Activated CD8-positive, alpha-beta memory T cell treated with anti-CD3 and anti-CD28 coated beads, Interleukin-2, amount 50 U/mL, for 1 hour (primary cell): ENCODE results near the gene IMPG1.
"Not testable (repeated sequence)": the region's sequence is repeated elsewhere in the genome, so short reads cannot be mapped to it uniquely, and the experiment has no call there.

Experiments
- DNase-seq: peaks from one replicate; pipeline ENCODE4 v3.0.0-alpha.2; 2020; ENCODE audit errors: extremely low read depth

Gene IMPG1

DNA sequence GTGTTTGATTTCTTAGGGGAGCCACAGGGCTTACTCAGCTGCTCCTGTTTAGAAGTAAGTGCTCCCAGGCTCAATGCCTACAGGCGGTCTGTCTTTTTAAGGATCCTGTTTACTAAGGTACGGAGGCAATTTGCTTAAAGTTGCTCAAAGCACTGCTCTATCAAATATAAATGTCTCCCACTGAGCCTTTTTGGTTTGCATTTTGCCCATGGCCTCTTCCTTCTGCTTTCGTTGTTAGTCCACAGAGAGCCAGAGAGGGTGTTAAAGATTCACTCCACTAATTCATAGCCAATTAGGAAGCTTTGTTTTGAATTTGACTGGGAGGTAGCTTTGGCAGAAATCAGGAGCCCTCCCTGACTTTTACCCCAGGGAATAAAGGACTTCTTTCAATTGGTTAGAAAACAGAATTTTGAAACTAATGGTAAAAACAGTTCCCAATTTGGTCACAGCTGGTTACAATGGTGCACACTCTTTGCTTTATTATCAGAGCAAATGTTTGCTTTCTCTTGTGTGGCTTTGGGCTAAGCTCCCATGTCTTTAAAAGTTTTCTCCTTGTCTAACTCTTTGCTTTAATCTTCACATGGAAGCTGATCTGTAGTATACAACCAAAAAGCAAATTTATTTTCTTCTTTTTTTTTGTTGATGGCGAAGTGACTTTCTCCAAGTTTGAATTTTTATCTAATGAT is 126.2 kb downstream of the IMPG1 start:
- DNase-seq = no peak

DNA sequence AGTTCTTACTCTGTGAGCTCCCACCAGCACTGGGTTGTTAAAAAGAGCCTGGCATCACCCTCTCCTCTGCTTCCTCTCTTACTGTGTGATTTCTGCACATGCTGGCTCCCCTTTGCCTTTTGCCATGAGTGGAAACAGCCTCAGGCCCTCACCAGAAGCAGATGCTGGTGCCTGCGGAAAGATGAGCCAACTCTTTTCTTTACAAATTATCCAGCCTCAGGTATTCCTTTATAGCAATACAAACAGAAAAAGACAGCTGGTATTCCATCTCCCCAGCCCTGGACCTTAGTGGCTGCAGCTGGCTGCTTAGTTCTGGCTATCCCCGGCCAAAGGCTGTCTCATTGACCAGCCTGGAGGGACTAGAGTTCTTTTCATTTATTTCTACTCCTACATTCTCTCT is 129.1 kb downstream of the IMPG1 start:
- no peak for DNase-seq

DNA sequence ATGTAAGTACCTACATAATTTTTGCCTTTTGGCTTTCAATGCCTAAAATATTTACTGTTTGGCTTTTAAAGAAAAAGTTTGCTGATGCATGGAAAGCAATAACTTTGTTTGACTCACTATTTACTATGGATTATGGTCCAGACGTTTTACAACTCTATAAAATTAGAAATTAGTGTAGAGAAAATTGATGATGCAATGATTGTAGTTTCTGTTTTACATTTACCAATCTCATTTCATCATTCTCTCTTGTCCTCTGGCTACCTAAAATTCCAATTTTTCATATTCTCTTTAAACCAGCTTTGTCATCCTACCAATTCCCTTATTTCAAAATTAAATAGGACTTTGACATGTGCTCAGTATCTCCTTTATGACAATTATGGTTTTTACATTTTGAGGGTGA is 131.0 kb downstream of the IMPG1 start:
- no peak for DNase-seq

DNA sequence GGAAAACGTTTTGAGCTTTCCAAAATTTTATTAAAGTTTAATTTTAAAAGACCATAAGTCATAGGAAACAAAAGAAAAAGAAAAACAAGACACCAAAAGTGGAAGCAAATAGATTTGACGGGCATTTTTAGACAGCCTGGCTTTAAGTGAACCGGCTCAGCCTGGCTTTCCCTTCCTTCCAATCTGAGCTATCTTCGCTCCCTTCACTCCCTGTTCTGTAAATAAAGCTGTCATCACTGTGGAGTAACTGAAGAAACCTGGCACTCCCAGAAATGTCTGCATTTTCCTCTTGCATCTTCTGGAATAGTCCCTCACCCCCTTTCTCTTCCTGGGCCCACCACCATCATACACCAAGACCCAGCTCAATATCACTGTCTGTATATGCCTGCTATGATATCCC is 131.9 kb downstream of the IMPG1 start:
- no peak for DNase-seq

DNA sequence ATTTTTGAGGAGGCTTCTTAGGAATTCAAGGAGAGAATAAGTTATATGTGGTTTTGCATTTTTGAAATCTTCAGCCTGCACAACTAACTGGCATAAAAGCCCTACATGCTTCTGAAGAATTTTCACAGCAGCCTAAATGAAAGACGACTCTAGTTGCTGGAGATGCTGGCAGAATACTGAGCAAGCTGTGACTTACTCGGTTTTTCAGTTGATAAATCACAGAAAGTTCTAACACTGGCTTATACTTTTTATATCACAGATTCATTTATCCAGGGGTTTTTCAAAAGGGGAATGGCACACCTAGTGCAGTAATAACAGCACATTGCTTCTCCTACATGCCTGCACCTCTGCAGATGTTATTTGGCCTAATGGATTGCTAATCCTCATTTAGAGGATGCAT is 134.6 kb downstream of the IMPG1 start:
- DNase-seq = no peak

DNA sequence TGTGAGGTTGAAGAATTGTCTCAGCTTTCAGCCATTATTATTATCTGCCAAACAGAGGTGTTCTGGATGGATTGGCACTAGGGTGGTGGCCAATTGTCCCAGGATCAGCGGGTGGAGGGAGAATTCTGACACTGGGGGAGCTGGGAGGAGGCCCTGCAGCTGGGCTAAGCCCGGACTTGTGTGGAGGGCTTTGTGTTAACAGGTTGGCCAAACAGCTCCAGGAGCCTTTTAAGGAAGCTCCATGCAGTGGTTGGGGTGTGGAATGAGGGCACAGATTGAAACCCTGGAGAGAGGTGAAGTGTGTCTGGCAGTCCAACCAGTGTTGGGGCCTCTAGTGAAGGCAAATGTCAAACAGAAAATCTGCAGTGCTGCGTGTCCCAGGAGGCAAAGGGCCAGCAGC is 135.8 kb downstream of the IMPG1 start:
- DNase-seq = no peak

DNA sequence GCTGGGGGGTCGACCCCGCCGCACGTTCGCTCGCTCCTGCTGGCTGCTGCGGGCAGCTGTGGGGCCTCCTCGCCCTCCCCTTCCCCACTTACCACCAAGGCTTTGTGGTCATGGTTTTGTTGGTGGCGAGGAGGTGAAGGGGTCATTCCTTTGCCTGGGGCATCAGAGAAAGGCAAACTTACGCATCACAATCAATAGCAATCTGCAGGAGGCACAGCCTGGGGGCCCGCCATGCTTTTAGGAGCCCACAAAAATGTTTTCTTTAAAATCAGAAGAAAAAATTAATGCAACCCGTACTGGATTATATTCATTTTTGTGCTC is 137.0 kb downstream of the IMPG1 start:
- DNase-seq = no peak

DNA sequence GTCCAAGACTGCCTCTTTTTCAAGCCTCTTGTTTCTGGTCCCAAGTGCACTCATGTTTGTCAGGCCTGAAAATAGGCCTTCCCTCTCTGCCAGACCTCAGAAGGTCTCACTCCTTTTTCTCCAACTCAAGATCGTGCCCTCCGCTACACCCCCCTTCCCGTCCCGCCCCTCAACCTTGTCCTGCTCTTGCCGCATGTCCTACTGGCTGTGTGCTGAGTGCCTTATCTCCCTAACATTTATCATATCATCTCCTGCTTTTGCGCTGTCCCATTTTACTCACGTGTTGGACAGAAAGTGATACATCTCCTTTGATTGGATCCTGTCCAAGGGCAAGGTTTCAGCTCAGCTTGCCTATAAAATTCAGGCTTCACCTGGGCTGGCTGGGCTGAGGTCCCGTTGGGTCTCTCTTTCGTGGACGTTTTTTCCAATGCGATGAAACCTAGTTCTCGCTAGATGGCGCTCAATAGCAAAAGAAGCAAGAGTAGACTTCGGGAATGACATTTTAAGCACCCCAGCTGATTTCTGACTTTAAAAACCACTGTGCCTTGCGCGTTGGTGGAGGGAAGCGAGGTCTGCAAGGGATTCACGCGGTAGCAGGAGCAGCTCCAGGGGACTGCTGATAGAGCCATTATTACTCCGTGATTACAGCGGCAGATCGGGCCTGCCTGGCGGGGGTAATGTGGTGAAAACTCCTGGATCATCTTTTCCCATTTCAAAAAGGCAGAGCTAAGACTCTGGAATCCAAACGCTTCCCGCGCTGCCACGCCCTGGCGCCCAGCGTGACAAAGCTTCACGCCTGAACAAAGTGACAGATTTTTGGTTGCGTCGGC is 137.6 kb downstream of the IMPG1 start:
- no peak for DNase-seq

DNA sequence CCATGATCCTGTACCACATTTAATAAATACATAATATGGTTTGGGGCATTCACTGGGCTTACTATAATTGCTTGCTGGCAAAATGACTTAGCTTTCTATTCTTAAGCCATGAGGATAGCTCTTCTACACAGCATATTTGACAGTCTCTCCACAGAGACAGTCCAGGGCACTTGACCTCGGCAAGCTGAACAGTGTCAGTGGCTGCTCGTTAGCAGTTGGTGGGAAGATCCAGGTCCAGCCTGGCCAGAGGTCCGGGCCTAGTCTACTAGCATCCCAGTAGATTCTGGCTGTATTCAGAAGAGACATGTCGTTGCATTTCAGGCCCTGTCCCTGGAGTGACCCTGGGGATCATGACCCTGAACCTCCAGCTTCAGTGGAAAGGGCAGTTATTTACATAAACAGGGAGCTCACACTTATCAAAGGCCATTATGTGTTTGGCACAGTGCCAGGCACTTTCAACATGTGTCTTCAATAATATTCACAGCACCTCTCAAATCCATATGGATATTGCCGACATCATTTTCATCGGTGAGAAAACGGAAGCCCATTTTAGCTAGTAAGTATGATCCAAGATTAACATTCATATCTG is 139.0 kb downstream of the IMPG1 start:
- DNase-seq = no peak

DNA sequence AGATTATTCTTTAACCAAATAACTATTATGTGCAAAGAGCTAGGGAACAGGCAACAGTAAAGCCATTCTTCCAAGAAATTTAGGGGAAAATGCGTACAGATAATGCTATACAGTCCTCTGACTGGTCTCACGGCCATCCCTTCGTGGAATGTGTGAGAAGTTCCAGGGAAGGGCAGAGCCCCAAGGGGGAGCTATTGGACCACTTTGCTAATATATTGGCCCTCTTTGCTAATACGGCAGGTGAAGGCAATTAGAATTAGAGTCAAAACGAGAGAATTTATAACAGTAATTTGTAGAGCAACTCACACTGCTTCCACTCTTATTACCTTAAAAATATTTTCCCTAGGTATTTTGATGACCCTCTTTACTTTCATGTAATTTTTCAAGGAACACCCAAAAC is 140.4 kb downstream of the IMPG1 start:
- DNase-seq = no peak

DNA sequence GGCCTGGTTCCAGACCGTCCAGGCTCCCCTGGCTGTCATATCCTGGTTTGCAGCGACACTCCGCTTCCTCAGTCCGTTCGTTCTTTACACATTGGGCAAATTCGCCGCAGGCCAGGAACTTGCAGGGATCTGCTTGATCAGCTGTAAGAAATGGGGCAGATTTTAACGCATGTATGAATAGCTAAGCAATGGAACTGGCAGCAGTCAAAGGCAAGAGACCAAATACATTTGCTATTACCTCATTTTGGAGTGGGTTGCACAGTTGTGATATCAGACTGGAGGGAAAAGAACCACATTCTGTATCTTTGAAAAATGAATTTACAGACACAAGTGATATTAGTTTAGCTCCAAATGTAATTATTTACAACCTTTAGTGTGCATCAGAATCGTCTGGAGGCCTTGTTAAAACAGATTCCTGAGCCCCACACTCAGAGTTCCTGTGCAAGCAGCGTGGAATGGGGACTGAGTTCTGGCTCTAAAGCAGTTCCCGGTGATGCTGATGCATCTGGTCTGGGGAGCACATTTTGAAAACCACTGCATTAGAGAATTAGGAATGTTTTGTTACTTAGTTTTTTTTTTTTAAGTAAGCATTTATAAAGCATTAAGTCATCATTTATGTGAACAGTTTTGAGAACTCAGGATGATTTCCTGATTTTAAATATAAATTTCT is 141.3 kb downstream of the IMPG1 start:
- DNase-seq = no peak

DNA sequence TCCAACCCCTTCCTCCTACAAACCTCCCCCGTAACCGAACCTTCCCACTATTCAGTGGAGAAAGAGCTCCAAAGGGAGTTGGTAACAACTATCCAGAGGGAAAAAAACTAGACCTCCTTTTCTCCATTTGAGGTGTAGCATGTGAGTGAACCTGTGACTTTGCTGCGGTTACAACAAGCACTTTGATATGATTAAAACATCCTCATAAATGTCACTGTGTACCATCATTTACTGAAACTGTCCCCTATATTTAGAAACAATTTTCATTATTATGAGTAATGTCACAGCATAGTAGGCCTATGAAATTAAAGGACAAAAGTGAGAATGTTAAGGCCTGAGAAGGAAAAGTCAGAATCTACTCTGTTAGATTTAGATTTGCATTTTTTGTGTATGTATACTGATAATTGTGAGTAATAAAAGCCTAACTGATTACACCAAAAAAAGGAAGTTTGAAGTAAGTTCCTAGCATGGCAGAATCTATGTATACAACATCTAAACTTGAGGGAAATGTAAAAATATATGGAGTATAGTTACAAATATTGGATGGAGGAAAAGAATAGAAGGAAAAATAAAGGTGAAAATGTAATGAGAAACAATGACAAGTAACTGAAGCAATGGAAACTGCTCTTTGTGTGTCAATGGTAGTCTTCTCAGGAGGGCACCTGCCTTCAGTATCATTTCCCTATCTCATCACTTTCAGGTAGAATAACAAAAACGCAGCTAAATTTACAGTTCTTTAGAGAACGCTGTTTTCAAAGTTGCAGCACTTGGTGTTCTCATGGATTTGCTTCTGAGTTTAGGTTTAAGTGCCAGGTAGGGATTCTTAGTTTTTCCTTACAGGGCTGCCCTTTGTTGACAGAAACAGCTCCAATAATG is 145.9 kb downstream of the IMPG1 start:
- no peak for DNase-seq

DNA sequence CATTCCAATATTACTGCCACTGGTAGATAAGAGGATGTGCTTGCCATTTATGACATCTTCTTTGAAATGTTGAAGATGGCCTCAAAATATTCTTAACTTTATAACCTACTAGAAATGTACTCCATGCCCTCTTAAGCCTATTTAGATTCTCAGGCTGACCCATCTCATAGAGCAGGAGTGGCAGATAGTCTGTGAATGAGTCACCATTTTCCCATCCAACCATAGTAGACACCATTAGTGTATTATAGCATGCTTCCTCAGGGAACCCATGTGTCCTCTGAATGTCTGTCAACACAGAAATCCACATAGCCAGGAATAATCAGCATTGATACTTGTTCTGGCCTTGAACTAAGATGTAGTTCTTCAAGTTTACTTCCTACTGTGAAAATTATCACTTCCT is 150.2 kb downstream of the IMPG1 start:
- DNase-seq = no peak

DNA sequence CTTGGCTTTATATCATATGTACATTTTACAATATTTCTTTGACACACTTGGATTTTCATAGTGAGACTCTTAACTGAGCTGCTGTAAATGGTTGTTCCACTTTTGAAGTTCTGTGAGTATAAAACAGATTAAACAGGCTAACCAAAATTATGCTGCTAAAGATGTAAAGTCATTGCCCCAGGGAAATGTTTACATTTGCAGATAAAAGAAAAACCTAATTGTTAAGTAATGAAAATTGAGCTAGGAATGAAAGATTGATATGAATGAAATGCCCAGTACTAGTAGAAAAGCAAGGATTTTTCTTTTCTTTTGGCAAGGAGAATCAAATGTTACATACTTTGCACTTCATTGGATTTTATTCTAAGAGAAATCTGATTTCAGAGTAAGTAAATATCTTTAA is 159.4 kb downstream of the IMPG1 start:
- no peak for DNase-seq

DNA sequence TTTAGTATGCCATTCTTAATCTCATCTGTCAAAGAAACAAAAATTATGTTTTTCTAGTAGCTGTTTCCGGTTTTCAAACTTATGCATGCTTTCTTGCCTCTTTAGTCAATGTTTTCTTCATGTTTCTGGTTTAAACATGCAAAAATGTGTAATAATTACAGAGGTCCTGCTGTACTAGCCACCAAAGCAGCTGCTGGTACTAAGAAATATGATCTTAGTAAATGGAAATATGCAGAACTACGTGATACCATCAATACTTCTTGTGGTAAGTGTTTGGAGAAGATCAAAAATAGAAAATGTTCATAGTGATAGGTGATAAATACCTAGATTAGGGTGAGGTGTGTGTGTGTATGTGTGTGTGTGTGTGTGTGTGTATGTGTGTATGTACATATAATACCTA is 165.0 kb downstream of the IMPG1 start:
- no peak for DNase-seq

DNA sequence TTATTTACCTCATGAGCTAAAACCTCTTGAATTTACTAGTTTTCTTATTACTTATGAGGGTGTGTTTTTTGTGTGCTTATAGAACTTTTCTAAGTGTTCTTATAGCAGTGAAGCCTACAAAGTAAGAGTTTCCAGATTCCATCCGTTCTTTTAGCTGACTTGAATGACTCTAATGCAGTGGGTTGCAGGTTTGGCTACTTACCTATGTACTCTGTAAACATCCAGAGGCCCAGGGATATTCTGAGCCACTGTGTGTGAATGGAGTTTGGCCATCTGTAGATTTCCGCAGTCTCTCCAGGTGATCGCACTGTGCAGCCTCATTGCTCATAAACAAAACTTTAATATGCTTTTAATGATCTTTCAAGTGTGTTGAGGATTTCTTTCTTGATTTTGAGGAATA is 165.6 kb downstream of the IMPG1 start:
- no peak for DNase-seq

DNA sequence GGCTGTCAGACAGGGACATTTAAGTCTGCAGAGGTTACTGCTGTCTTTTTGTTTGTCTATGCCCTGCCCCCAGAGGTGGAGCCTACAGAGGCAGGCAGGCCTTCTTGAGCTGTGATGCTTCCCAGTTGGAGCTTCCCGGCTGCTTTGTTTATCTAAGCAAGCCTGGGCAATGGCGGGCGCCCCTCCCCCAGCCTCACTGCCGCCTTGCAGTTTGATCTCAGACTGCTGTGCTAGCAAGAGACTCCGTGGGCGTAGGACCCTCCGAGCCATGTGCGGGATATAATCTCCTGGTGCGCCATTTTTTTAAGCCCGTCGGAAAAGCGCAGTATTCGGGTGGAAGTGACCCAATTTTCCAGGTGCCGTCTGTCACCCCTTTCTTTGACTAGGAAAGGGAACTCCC is 167.3 kb downstream of the IMPG1 start:
- not testable (repeated sequence) for DNase-seq

DNA sequence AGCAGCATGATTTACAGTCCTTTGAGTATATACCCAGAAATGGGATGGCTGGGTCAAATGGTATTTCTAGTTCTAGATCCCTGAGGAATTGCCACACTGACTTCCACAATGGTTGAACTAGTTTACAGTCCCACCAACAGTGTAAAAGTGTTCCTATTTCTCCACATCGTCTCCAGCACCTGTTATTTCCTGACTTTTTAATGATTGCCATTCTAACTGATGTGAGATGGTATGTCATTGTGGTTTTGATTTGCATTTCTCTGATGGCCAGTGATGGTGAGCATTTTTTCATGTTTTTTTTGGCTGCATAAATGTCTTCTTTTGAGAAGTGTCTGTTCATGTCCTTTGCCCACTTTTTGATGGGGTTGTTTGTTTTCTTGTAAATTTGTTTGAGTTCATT is 172.2 kb downstream of the IMPG1 start:
- not testable (repeated sequence) for DNase-seq

DNA sequence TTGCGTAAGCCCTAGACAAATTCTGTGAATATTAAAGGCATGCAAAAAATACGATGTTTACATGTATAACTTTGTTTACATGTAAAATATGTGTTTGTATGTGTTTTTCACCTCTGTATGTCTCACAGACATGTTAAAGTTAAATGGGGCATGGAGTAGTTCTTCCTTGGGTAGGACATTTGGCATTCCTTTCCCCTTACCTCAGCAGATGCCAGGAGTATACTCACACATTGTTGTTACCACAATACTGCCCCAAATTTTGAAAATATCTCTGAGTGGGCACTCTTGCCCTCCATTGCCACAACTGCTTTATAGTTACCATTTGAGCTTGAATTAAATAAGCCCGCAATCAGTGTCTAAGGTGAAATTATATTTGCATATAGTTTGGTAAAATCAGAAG is 175.9 kb downstream of the IMPG1 start:
- DNase-seq = no peak

DNA sequence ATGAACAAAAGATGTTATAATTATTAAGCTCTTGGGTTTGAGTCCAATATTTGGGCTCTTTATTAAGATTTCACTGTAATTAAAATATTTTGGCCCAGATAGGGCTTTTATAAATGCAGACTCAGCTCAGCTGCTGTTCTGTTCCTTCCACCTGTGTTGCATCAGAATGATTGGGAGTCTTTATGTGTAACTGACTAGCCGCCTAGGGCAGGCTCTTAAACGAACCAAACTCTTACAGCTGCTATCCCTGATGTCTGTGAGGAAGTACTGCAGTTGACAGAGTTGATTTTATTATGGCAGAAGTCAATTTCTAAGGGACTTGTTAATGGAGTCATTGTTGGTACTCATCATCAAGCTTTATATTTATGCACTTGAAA is 178.7 kb downstream of the IMPG1 start:
- no peak for DNase-seq

DNA sequence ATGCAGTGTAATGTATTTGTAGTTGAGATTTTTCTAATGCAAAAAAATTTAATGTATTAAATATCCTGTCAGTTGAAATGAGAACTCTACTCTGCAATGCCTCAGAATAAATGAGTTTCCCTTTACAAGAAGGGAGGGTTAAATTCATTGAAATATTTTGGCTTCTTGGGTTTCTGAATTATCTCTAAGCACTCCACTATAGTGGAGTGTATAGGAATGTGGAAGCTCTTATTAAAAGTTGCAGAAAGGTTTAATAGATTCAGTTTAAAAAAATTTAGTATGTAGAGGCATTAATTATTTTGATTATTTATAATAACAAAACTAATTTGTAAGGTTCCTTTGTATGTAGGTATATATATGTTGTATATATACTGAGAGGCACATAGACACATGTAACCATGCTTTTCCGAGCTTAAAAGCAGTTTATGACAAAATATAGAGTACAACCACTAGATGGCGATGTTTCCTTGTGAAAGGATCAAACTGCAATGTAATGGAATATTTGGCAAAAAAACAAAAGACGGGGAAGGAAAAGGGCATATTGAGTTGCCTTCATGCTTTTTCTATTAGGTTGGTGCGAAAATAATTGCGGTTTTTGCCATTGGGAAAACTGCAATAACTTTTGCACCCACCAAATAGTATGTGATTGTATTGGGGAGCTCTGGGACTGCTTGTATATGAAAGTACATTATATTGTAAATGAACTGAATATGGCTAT is 179.2 kb downstream of the IMPG1 start:
- DNase-seq = no peak
